Embryonic facial prominence (tissue), 1 donor: ENCODE measurements around the gene ZNF684.
"Not testable (repeated sequence)": the region's sequence is repeated elsewhere in the genome, so short reads cannot be mapped to it uniquely, and the experiment has no call there.

Experiments used
- DNase-seq: peaks from one replicate; pipeline ENCODE4 v3.0.0-alpha.2; 2016; ENCODE audit errors: extremely low spot score

ZNF684 gene

DNA sequence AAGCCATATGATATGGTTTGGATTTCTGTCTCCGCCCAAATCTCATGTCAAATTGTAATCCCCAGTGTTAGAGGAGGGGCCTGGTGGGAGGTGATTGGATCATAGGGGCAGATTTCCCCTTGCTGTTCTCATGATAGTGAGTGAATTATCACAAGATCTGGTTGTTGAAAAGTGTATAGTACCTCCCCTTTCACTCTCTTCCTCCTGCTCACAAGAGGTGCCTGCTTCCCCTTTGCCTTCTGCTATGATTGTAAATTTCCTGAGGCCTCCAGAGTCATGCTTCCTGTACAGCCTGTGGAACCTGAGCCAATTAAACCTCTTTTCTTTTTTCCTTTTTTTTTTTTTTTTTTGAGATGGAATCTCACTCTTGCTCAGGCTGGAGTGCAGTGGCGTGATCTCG lies 43.4 kb downstream of the ZNF684 start:
- DNase-seq: not testable (repeated sequence)

DNA sequence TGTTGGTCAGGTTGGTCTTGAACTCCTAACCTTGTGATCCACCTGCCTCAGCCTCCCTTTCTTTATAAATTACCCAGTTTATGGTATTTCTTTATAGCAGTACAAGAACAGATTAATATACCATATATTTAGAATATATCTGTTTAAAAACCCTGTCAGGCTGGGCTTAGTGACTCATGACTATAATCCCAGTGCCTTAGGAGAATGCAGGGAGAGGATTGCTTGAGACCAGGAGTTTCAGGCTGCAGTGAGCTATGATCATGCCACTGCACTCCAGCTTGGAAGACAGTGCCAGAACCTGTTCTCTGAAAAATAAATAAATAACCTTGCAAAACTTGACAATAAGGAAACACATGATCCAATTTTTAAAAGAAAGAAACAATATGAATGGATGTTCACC lies 43.9 kb downstream of the ZNF684 start:
- no peak for DNase-seq

DNA sequence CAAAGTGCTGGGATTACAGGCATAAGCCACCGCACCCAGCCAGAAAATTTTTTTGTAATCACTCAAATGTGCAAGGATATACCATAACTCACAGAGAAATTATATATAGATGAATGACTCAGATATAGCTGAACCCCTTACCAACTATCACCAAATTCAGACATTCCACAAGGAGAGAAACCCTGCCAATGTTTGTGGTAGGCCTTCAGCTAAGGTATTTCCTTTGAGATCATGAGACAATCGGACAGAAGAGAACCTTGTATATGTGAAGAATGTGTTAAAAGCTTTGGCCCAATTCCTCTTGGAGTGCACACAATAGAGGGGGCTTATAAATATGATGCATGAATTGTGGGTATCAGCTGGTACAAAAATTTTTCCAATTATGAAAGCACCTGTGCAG lies 50.7 kb downstream of the ZNF684 start:
- no peak for DNase-seq

DNA sequence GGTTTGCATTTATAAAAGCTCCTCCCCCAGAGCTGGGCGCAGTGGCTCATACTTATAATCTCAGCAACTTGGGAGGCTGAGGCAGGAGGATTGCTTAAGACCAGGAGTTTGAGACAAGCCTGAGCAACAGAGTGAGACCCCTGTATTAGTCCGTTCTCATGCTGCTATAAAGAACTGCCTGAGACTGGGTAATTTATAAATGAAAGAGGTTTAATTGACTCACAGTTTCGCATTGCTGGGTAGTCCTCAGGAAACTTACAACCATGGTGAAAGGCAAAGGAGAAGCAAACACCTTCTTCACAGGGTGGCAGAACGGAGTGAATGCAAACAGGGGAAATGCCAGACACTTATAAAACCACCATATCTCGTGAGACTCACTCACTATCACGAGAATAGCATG lies 52.5 kb downstream of the ZNF684 start:
- no peak for DNase-seq

DNA sequence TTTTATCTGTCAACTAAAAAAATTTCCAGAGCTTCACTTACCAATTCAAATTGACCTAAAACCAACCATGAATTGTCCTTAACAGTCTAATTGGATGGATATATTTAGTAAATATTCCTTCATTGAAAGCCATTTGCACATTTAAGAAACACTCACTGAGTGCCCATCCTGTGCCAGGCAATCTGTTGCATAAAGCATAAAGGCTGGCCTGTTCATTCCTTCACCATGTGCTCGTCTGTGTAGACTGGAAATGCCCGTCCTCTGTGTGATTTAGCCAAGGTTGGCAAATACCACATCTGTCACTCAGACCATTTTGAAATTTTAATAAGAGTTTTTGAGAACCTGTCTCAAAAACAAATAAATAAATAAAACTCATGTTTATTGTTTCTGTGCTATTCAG lies 57.1 kb downstream of the ZNF684 start:
- no peak for DNase-seq

DNA sequence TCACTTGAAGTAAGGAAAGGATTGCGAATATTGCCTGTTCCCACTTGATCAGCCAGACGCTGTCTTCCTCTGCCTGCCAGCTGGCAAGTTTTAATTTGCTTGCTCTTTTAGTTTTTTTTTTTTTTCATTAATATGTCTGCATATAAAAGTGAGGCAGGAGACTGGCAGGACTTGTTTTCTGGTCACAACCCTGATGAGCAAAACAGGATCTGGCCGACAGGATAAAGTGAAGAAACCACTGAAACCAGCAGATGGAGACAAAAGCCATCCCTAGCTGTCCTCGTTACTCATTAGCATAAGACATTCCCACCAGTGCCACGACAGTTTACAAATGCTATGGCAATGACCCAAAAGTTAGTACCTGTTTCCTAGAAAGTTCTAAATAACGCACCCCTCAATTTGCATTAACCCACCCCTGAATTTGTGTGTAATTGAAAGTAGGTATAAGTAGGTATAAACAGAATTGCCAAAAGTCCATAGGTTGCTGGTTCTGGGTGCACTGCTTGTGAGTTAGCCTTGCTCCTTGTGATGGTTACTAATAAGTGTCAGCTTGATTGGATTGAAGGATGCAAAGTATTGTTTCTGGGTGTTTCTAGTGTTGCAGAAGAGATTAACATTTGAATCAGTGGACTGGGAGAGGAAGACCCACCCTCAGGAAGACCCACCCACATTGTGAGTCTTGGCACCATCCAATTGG lies 60.8 kb downstream of the ZNF684 start:
- no peak for DNase-seq

DNA sequence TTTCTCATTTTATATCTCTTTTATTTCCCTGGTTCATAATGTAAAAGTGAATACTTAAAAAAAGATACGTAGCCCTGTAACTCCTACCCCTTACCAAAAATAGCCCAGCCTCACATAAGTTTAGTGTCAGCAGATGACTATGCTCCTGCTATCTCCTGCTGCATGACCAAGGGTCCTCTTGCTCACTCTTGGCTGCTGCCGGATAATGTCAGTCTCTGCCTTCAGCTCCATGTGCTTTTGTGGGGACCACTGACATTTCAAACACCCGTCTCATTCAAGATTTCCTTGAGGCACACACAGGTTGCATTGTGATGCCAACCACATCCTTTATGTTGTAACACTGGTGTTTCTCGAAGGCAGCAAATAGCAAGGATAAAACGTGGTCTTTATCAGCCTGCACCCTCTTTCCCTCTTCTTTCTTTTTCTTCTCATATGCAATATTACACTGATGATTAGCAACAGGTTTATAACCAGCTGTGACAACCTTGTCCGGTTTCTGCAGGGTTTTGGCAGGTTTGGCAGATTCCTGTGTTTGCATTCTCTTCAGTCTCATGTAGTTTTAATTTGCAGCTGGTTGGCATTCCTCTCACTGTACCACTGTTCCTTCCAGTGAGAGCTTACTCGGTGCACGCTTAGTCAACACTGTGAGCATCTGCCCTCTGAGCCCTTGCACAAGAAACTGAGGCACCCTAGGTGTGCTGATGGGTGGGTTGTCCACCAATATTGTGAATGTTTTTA lies 62.2 kb downstream of the ZNF684 start:
- DNase-seq: no peak

DNA sequence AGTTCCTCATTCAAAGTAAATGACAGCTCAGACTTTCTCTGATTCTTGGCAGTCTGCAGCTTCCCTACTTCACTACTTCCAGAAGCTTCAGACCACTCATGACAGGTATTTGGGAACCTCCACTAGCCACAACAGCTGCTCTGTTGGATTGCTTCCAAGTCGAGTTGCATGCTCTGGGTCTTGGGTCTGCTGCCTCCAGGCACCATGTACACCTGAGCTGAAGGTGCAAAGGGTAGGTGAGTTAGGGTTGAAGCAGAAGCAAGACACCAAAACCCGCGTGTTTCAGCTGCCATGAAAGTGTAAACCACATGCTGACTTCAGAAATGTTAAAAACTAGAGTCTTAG lies 62.7 kb downstream of the ZNF684 start:
- no peak for DNase-seq

DNA sequence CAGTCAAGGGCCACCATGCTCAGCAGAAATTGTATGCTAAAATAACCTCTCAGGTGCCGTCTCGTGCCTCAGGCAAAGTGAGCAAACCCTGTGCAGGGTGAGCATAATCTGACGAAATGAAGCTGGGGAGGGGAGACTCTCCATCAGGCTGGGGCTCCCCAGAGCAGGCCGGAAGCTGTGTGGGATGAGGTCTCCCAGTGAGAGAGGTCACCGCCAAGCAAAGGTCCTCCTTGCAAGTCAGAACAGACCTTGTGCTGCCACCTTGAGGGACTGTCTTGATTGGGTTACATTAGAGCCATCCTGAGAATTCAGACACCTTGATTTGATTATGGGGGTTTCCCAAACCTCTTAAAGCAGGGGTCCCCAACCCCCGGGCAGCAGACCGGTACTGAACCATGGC lies 64.2 kb downstream of the ZNF684 start:
- DNase-seq: no peak
